A204.1 (cell line): ENCODE data around the gene BRSK2.

ENCODE experiments used
- FAIRE-seq: peaks from 2 replicates; lab custom pipeline; 2012; peaks lifted over from hg19 to GRCh38; lab: Jason Lieb, UNC

The BRSK2 gene

DNA sequence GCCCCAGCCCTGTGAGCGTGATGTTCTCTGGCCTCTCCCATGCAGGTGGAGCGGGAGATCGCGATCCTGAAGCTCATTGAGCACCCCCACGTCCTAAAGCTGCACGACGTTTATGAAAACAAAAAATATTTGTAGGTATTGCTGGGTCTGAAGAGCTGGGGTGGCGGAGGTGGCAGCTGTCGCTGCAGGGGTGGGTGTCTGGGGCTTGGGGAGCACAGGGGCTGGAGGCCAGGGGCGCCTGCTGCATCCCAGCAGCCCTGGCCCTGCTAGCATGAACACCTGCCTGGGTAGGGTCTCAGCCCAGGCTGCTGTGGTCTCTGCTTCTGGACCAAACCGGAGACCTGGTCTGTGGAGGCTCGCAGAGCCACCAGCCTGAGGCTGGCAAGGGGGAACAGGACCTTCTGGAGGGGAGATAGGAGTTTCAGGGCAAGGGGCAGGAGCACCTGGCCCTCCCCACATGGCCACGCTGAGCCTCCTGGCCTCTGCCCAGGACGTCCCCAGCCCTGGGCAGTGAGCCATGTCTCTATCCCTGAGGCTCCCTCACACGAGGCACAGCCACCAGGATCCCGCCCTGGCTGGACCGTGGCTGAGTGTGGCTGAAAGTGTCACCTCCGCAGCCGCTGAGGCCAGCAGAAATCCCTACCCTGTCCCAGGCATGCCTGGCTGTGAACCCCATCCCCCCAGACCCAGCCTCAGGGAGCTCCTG is 48.7 kb downstream of the BRSK2 start:
- no peak for FAIRE-seq

DNA sequence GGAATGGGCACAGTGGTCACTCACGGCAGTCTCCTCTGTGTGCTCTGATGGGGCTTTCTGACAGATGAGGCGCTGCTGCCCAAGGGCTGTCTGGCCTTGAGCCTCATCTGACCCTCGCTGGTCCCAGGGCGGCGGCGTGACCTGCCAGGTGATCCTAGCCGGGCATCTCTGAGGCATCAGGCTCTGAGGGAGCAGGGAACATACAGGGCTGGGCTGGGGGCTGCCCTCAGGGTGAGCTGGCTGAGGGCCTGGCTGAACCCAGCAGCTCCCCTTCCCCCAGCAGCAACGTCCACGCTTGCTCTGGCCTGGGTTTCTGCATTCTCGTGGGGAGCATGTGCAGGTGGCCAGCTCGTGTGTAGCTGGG is 49.2 kb downstream of the BRSK2 start:
- no peak for FAIRE-seq

DNA sequence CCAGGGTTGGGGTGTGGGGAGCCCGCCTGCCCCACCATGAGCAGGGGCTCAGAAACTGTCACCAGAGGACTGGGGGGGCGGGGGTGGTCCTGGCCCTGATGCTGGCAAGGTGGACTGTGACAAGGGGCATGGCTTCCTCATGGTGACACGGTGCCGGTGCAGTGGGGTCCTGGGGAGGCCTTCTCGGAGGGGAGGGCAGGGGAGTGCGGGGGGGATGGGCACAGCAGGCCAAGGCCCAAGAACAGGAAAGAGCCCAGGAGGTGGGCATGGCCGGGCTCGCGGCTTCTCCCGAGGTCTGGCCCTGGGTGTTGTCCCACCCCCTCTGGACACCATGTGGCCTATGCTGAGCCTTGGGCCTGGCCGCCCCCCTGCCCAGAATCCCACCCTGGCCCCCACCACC is 49.6 kb downstream of the BRSK2 start:
- no peak for FAIRE-seq

DNA sequence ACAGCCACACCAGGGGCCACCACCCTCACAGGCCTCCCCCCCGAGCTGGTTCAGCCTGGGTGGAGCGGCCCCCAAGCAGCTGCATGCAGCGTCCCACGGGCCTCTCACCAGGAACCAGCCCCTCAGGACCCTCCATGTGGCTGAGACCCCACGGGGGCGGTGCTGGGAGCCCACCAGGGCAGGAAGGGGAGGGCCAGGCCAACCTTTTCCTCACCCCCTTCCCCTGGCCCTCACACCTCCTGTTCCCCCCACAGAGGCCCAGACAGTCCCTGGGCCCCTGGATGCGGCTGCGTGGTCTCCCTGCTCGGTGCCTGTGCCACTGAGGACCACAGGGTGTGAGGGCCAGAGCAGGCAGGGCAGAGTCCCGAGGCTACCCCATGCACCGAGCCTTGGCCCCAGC is 50.3 kb downstream of the BRSK2 start:
- no peak for FAIRE-seq

DNA sequence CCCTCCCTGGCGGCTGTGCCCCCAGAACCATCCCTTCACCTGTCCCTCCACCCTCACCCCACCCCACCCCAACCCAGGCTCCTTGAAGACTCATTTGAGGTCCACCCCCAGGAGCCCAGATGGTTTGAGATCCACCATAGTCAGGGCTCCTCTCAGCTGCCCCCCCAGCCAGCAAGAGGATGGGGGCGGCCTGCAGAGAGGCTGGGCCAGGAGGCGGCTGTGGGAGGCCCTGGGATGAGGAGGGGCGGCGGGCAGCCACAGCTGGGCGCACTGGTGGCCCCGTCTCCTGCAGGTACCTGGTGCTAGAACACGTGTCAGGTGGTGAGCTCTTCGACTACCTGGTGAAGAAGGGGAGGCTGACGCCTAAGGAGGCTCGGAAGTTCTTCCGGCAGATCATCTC is 50.8 kb downstream of the BRSK2 start:
- FAIRE-seq = no peak

DNA sequence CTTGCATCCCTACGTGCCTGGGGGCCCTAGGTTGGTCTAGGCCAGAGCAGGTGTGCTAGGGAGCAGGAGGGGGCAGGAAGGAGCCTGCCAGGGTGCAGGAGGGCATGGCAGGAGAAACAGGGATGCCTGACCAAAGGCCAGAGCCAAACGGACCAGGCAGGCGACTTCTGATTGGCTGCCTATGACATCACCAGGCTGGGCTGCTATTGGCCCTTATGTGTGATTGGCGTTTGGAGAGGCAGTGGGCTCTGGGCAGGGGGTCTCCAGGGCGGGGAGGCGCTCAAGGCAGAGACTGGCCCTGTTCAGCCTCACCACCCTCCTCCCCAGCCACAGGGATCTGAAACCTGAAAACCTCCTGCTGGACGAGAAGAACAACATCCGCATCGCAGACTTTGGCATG is 52.4 kb downstream of the BRSK2 start:
- no peak for FAIRE-seq

DNA sequence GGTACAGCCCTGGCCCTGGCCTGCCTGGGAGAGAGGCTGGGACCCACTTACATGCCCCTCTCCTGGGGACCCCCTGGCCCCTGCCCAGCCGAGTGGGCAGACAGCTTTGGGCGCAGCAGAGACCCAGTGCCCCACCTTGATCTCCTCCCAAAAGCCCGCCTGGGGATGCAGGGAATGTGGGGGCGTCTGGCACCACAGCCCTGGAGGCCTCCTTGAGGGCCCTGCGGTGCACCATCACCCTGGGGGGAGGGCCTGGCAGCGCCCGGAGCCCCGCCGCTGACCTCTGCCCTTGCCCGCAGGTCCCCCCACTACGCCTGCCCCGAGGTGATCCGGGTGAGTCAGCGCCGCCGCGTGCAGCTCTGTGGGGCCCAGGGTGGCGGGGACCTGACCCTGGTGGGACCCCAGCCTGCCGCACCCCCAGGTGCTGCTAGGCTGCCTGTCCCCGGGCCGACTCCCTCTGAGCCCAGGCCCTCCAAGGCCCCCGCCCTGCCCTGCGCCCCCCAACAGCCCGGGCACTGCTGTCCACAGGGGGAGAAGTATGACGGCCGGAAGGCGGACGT is 53.2 kb downstream of the BRSK2 start:
- FAIRE-seq = no peak

DNA sequence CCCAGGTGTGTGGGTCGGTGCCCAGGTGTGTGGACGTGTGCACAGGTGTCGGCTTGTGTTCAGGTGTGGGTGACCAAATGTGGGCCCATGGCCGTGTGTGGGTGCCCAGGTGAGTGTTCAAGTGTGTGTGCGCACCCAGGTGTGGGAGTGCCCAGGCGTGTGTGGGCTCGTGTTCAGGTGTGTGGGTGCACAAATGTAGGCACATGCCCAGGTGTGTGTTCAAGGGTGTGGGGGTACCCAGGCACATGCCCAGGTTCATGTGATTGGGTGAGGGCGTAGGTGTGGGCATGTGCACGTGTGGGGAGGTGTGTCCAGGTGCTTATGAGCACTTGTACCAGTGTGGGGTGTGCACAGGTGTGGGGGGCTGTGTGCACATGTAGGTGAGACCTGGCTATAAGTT is 54.0 kb downstream of the BRSK2 start:
- FAIRE-seq = no peak

DNA sequence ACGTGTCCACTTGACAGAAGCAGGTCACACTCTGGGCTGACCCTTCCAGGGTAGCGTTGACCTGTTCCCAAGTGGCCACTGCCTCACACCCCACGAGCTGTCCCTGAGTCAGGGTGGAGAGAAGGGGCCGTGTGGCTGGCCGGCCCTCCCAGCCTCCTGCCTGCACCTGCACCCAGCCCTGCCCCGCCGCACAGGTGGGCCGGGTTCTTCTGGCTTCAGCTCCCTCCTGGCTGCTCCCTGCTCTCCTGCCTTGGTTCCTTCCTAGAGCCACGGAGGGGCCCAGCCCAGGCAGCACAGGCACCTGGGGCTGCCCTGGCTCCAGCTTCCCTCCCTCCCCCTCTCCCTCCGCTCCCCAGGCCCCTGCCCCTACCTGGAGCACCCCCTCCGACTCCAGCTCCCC is 54.6 kb downstream of the BRSK2 start:
- FAIRE-seq = no peak

DNA sequence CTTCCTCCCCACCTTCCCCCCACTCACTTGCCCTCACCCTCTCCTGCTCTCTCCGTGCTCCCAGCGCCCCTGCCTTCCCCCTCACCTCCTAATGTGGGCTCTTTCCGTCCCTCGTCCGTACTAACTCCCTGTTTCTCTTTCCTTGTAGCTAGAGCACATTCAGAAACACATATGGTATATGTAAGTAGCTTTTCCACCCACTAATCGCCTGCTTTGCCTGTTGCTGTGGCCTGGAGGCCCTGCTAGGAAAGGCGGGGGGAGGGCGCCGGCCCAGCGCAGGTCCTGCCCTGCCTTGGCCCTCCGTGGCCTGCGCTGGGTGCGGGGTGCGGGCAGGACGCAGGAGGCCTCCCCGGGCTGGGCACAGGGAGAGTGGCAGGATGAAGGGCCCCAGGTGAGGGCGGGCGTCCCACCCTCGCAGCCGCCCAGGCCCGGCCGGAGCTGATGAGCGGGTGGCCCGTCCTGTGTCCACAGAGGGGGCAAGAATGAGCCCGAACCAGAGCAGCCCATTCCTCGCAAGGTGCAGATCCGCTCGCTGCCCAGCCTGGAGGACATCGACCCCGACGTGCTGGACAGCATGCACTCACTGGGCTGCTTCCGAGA is 55.2 kb downstream of the BRSK2 start:
- FAIRE-seq = no peak

DNA sequence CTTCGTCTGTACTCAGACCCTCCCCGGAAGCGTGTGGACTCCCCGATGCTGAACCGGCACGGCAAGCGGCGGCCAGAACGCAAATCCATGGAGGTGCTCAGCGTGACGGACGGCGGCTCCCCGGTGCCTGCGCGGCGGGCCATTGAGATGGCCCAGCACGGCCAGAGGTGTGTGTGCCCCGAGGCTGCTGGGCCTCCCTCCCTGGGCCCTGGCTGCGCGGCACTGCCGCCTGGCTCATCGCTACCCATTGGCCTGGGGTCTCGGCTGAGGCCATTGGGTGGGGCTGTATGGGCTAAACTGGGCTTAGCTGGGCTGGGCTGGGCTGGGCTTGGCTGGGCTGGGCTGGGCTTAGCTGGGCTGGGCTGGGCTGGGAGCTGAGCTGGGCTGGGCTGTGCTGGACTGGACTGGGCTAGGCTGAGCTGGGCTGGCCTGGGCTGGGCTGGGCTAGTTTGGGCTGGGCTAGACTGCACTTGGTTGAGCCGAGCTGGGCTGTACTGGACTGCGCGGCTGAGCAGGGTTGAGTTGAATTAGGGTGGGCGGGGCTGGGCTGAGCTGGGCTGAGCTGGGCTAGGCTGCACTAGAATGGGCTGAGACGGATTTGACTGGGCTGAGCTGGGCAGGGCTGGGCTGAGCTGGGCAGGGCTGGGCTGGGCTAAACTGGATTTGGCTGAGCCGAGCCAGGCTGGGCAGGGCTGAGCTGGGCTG is 56.2 kb downstream of the BRSK2 start:
- FAIRE-seq = no peak

DNA sequence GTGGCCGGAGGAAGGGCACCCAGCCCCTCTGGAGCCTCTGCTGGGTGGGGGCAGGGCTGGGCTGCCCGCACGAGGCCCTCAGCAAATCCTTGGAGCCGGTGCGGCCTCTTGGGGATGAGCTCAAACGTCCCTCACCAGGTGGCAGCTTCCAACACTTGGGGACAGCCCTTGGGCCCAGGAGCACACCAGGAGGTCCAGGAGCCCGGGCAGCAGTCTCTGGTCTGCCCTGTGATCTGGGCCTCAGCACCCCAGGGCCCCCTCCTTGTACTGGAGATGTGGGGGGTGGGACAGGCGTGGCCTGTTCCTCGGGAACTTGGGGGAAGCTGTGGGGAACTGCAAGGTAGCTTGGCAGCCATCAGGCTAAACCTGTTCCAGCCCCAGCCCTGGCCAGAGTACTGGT is 56.9 kb downstream of the BRSK2 start:
- FAIRE-seq = no peak

DNA sequence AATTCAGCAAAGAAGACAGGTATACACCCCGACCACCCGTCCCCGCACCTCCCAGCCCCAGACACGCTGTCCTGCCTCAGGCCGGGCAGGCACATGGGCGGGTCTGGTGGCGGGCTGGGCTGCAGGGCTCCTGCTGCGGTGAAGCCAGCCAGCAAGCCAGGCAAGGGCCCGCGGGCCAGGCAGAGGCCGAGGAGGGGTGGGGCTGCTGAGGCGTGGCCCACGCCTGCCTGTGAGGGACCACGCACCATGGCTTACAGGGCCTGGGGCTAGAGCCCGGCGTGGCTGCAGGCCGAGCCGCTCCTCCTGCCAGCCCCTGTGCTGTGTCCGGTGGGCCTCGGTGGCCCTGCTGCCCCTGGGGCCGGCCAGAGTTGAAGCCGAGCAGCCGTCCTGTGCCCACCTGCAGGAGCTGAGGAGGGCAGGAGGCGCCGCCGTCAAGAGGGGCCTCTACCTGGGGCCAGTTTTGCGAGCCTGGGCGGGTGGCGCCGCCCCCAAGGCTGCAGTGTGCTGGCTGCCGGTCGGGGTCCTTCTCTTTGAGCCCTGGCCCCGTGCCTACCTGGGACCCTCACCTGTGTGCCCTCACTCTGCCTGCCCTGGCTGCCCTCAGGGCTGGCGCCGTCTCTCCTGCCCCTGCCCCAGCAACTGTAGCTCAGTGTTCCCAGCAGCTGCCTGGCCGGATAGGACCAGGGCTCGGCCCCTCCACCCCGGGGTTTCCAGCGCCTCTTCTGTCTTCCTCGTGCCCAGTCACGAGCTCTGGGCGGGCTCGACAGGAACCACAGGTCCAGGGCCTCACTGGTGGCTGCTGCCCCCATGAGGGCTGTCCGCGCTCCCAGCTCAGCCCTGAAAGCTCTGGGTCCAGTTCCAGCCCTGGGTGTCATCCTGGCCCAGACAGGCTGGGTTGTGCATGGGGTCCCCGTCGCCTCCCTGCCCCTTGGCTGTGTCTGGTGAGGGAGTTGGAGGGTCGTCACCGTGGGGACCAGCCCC is 58.4 kb downstream of the BRSK2 start:
- no peak for FAIRE-seq

DNA sequence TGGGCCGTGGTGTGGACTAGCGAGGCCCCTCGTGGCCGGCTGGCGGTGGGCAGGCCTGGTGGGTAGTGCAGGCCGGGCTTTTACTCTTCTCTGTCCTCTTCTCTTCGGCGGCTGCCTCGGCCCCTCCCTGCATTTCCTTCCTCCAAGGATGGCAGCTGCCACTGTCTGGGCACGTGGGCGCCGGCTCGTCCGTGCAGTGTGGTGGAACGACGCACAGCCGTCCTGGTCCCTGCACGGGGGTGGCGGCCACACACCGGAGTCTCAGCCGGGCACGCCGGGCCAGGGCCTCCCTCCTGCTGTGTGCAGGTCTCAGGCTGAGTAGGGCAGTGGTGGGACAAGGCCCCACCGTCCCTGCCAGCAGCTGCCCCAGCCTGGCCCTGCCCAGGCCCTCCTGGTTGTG is 59.1 kb downstream of the BRSK2 start:
- FAIRE-seq = no peak

DNA sequence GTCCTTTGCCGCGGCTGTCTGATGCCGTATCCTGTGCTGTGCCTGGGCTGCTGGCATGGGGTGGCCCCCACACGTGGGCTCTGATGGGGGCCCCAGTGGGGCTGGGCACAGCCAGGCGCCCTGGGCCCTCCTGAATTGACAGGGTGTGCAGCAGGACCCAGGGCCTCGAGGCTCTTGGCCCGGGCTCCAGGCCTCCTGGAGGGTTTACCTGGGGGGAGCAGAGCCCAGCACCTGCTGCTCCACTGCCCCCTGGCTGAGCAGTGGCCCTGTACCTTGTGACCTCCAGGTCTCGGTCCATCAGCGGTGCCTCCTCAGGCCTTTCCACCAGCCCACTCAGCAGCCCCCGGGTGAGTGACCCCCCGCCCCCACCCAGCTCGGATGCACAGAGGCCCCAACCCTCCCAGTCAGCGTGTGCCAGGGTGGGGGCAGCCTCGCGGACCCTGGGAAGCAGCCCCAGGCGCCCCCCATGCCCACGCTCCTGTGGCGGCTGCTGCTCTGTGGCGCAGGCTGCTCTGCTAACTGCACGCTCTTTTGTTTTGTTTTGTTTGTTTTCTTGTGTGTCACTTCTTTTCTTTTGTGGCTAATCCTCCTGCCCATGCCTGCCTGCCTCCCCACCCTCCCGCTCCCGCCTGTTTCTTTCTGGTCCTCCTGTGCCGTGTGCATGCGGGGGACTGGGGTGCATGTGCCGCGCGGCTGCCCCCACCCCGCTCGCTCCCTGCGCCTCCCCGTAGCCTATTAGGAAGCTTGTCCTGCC is 59.9 kb downstream of the BRSK2 start:
- FAIRE-seq = no peak

DNA sequence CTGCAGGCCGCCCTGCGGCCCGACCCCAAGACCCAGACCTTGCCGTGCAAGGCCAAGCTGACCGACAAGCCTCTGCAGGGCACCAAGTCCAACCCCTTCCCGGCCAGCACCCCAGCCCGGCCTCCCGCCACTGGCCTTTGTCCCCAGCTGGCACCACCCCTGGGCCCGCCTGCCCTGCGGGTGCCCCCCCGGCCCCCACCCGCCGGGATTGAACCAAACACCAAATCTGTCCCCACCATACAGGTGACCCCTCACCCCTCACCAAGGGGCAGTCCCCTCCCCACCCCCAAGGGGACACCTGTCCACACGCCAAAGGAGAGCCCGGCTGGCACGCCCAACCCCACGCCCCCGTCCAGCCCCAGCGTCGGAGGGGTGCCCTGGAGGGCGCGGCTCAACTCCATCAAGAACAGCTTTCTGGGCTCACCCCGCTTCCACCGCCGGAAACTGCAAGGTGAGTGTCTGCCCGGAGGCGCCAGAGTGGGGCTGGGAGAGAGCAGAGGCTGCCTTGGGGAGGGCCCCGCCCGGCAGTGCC is 60.7 kb downstream of the BRSK2 start:
- FAIRE-seq = no peak

DNA sequence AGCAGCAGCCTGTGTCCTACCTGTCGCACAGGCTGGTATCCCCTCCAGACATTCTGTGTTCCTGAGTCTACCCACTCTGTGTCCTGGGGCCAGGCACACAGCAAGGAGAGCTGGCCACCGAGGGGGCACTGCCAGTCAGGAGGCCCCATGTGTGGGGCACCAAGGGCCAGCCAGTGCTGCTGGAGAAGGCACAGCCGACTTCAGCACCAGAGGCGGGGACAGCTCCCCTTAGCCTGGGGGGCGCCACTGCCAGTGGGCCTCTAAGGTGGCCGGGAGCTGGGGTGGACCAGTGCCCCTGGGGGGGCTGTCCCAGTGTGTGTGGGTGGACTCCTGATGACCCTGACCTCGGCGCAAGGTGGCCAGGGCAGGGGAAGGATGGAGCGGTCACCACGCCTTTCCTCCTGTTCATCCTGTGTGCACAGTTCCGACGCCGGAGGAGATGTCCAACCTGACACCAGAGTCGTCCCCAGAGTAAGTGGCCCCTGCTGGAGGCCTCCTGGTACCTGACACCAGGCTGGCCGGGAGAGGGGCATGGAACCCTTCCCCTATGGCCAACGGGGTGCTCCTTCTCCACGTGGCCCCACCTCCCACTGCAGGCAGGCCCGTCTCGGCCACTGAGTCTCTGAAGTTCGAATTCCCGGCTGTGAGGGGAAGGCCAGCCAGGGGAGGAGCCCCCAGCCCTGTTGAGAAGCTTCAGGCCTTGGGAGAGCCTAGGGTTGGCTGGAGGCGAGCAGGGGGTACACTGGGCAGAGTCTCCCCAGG is 61.4 kb downstream of the BRSK2 start:
- no peak for FAIRE-seq

DNA sequence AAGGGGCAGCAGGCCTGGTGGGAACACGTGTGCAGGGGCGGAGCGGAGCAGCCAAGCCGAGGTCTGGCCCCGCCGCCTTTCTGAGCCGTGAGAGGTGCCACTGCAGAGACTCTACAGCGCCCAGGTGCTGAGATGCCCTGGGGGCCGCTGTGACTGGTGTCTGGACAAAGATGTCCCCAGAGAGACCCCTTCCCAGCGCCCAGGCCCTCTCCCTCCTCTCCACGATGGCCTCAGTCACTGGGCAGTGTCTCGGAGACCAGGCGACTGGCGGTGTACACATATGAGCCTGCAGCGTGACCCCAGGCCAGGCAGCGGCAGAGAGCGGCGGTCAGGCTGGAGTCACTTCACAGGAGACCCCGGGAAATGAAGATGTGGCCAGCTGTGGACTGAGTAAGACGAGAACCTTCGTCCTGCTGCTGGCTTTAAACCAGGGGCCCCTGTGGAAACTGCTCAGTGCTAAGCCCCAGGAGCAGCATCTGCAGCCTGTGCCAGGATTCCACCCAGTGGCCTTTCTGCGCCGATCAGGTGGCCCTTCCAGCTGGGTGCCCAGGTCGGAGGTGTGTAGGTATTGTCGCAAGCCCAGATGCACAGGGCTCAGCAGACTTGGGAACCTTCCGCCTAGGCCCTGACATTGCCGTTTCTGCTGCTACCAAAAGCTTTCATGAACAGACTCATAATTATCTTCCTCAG is 62.2 kb downstream of the BRSK2 start:
- FAIRE-seq = no peak

DNA sequence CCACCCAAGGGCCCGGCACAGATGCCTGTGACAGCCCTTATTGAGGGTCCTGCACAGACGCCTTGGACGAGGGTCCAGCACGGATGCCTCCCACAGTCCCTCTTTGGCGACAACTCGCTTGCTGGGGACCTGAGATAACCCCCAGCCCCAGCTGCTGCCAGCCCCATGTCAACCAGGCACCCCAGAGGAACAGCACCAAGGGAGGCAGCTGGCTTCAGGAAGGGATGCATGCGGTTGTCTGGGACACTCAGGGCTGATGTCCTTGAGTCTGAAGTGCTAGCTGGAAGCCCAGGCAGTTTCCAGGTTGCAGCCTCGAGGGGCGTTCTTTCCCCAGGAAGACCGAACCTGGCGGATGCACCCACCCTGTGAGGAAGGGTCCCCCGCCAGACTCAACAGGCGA is 63.0 kb downstream of the BRSK2 start:
- no peak for FAIRE-seq

DNA sequence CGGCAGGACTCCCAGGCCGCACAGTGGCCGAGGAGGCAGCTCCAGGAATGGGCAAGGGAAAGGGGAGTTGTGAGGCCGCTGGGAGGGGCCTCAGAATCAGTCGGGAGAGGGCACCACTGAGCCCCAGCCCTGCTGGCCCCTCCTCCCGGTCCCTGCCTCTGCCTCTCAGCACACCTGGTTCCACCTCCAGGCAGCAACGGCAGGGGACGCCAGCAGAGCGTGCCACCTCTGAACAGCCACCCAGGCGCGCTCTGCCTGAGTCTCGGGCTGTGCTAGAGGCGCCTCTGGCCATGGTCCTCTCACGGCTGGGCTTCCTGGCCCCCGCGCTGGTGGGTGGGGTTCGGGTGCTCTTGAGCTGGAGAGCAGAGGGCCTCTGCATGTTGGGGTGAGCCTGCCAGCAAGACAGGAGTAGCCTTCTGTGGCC is 63.9 kb downstream of the BRSK2 start:
- no peak for FAIRE-seq
